HG03575 (cell line): ENCODE data around the gene PPP1R36.

Experiments
- ATAC-seq: cut with Tn5 transposase; IDR thresholded peaks from one replicate; pipeline ENCODE4 v1.9.1; 2021; ENCODE audit not compliant: unreplicated experiment, insufficient number of reproducible peaks, low FRiP score; ENCODE audit errors: extremely low read depth

The PPP1R36 gene

GRCh38 chr14:64636208-64636979 is 86.6 kb downstream of the PPP1R36 start:
- no peak for ATAC-seq

DNA sequence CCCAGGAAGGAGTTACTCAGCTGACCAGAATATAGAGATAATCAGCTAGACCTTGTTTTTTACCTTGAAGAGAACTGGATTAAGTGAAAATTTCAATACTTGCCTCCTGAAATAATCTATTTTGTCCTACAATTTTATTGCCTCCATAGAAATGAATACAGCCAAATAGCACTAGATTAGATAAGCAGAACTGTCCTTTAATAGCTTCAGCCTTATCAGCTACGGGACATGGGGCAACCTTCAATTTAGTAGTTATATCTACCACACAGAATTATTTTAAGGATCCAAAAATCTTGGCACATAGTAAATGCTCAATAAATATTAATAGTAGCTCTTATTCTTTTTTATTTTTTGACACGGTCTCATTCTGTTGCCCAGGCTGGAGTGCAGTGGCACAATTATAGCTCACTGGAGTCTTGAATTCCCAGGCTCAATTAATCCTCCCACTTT is 87.2 kb downstream of the PPP1R36 start:
- ATAC-seq: no peak

DNA sequence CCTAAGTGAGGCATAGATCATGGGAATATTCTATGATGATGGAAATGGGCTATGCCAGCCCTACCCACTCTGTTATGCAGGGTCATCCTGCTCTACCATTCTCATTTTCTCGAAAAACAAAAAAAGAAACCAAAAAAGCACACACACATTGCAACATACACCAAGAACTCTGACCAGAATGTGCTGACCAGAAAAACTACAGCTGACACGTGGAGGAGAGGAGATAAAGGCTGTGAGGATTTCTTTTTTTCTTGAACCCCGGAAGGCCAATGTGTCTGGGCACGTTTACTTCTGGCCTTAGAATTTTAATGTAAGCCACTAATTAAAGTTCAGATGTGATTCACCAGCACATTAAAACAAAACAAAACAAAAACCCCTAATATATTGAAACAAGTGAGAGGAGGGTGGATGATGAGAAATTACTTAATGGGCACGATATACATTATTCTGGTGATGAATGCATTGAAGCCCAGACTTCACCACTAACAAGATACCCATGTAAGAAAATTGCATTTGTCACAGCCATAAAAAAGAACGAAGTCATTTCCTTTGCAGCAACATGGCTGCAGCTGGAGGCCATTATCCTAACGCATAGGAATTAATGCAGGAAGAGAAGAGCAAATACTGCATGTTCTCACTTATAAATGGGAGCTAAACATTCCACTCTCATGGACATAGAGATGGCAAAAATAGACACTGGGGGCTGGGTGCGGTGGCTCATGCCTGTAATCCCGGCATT is 88.1 kb downstream of the PPP1R36 start:
- no peak for ATAC-seq

GRCh38 chr14:64638625-64639024 is 88.9 kb downstream of the PPP1R36 start:
- ATAC-seq: no peak
